GM11168 (cell line): ENCODE measurements around the gene SAT2.

Experiments
- in situ Hi-C: fragments of 300-500 bp; cut with MboI; formaldehyde crosslinking; loops from one replicate; pipeline ENCODE4 v1.12.0; 2022; ENCODE audit warnings: low sequenced_read_pairs; ENCODE audit not compliant: unreplicated experiment

SAT2 gene

DNA sequence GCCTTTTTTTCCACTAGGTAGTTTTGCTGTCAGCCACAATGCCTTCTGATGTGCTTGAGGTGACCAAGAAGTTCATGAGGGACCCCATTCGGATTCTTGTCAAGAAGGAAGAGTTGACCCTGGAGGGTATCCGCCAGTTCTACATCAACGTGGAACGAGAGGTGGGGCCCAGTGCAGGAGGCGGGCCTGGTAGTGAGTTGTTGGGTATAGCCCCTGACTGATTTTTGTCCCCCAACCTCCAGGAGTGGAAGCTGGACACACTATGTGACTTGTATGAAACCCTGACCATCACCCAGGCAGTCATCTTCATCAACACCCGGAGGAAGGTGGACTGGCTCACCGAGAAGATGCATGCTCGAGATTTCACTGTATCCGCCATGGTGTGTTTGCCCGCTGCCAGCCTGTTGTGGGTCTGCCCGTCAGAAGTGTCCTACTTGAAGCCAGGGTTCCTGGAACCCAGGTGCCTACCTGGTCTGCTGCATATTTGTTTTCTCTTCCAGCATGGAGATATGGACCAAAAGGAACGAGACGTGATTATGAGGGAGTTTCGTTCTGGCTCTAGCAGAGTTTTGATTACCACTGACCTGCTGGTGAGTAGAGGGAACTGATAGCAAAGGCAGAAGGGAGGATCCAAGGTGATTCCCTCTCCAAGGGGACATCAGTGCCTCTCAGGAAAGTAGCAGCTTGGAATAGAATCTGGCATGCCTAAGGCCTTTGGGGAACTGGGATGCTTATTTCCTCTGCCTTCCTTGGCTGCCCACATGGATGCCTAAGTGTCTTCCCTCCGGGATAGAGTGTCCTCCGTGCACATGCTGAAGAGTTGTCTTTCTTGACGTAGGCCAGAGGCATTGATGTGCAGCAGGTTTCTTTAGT is 50.1 kb downstream of the SAT2 start:
- in situ Hi-C loops: no loop called here

DNA sequence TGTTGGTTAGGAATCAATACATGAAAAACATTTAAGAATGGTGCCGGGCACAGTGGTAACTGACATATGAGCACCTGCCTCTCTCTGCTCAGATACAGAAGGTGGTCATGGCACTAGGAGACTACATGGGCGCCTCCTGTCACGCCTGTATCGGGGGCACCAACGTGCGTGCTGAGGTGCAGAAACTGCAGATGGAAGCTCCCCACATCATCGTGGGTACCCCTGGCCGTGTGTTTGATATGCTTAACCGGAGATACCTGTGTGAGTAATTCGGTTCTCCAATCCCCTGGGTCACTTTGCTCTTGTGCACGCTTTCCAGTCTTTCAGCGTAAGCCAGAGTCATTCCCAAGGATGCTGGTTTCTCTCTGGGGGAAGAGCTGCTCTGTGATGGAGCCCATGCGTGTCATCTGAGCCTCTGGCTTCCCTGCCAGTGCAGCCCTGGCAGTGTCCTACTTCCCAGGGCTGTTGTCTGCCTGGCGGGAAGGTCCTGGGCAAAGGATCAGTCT is 51.1 kb downstream of the SAT2 start:
- in situ Hi-C loops: no loop called here
